PC-9 (cell line): ENCODE data around the gene ANO2. TPM values are rescaled to one million over a fixed set of nuclear protein-coding genes. Genes with fewer than 3 reads are reported as not detected.

ENCODE experiments used
- BruUV-seq: library from RNA; stranded (reverse); fragments of 400-500 nt; replicated peaks from 2 replicates; lab custom pipeline; 2021; lab: Mats Ljungman, UMichigan
- CTCF ChIA-PET: fragments of 300-600 bp; sonication (Branson Sonifier 250); formaldehyde crosslinking; loops from one replicate; lab custom pipeline; 2022; ENCODE audit warnings: antibody characterized with exemption; lab: Charles Lee
- POLR2A ChIA-PET: fragments of 300-600 bp; sonication (Branson Sonifier 250); formaldehyde crosslinking; loops from one replicate; lab custom pipeline; 2022; ENCODE audit warnings: antibody characterized with exemption; ENCODE audit not compliant: unreplicated experiment; lab: Charles Lee
- DNase-seq, 2 experiments: peaks; one replicate each; pipeline versions ENCODE4 v3.0.0 to v3.0.0-alpha.2; 2015 to 2022; ENCODE audit warnings: mixed read lengths in 1 of 2
- H2AFZ ChIP-seq: fragments of 200-600 bp; sonication (generic); 2 replicates; pipeline ENCODE4 v1.8.1; 2017; ENCODE audit warnings: antibody characterized with exemption
- H3F3A ChIP-seq: fragments of 200-600 bp; sonication (generic); 2 replicates; pipeline ENCODE4 v1.8.1; 2017; ENCODE audit warnings: antibody characterized with exemption, mild to moderate bottlenecking, low read depth; ENCODE audit not compliant: insufficient read depth
- H3K27ac ChIP-seq: fragments of 200-600 bp; sonication (generic); 2 replicates; pipeline ENCODE4 v1.6.1; 2016; ENCODE audit warnings: mixed run types
- H3K27me3 ChIP-seq: fragments of 200-600 bp; sonication (generic); 2 replicates; pipeline ENCODE4 v1.6.1; 2016; ENCODE audit warnings: low read depth, mixed run types; ENCODE audit not compliant: insufficient read depth
- H3K36me3 ChIP-seq: fragments of 200-600 bp; sonication (generic); 2 replicates; pipeline ENCODE4 v1.6.1; 2016; ENCODE audit warnings: low read depth, mixed run types
- H3K4me1 ChIP-seq: fragments of 200-600 bp; sonication (generic); replicated peaks from 2 replicates; pipeline ENCODE4 v1.6.1; 2016; ENCODE audit warnings: mixed run types; ENCODE audit not compliant: insufficient read depth
- H3K4me2 ChIP-seq: fragments of 200-600 bp; sonication (generic); 2 replicates; pipeline ENCODE4 v1.6.1; 2017; ENCODE audit warnings: mixed run types
- H3K4me3 ChIP-seq: fragments of 200-600 bp; sonication (generic); 2 replicates; pipeline ENCODE4 v1.6.1; 2016; ENCODE audit warnings: mixed run types
- H3K79me2 ChIP-seq: fragments of 200-600 bp; sonication (generic); 2 replicates; pipeline ENCODE4 v1.6.1; 2017; ENCODE audit warnings: low read depth, mixed run types
- H3K9me2 ChIP-seq: fragments of 200-600 bp; sonication (generic); 2 replicates; pipeline ENCODE4 v1.8.1; 2017; ENCODE audit warnings: mild to moderate bottlenecking; ENCODE audit not compliant: insufficient read depth
- H3K9me3 ChIP-seq: fragments of 200-600 bp; sonication (generic); 2 replicates; pipeline ENCODE4 v1.8.1; 2016; ENCODE audit warnings: low read depth; ENCODE audit not compliant: insufficient read depth
- H4K20me1 ChIP-seq: fragments of 200-600 bp; sonication (generic); 2 replicates; pipeline ENCODE4 v1.8.1; 2017; ENCODE audit not compliant: insufficient read depth
- EZH2 ChIP-seq: fragments of 200-600 bp; sonication (generic); IDR thresholded peaks from 2 replicates; pipeline ENCODE4 v1.8.0; 2017; ENCODE audit warnings: antibody characterized with exemption, low read depth
- intact Hi-C: fragments of 100-400 bp; cut with micrococcal nuclease; formaldehyde crosslinking; loops from one replicate; pipeline ENCODE4 v1.10.0; 2022; ENCODE audit not compliant: unreplicated experiment
- total RNA-seq: library from RNA; stranded (reverse); gene quantifications from 2 replicates; pipeline ENCODE4 v1.2.3, GENCODE V29; 2021
- TF ChIP-seq, protein P1 (sequence below): fragments of 200-600 bp; sonication (generic); conservative IDR thresholded peaks from 2 replicates; pipeline ENCODE4 v1.6.1; 2017; ENCODE audit warnings: mixed run types, antibody characterized with exemption, mild to moderate bottlenecking, moderate library complexity

The ANO2 gene
- total RNA-seq, 1 experiment from 2014 or later = not detected

- Histone ChIP-seq H3K4me3 (no peak overlapping the region), H2AFZ (no peak overlapping the region), H3K27ac (no peak overlapping the region), H3K27me3 (peaks cover 91% of the 10 kb centered on the region), H3K79me2 (no peaks in the 10 kb centered on the region), H3F3A (no peaks in the 10 kb centered on the region), H3K9me3 (no peaks in the 10 kb centered on the region), H3K4me2 (no peak overlapping the region), H3K4me1 (no peaks in the 10 kb centered on the region), H4K20me1 (no peaks in the 10 kb centered on the region), H3K36me3 (no peaks in the 10 kb centered on the region), H3K9me2 (no peaks in the 10 kb centered on the region)
- no TSS peak for BruUV-seq
- intact Hi-C loops = no loop called here
- TF ChIP-seq EZH2 = no peak
- TF ChIP-seq, protein P1, sequence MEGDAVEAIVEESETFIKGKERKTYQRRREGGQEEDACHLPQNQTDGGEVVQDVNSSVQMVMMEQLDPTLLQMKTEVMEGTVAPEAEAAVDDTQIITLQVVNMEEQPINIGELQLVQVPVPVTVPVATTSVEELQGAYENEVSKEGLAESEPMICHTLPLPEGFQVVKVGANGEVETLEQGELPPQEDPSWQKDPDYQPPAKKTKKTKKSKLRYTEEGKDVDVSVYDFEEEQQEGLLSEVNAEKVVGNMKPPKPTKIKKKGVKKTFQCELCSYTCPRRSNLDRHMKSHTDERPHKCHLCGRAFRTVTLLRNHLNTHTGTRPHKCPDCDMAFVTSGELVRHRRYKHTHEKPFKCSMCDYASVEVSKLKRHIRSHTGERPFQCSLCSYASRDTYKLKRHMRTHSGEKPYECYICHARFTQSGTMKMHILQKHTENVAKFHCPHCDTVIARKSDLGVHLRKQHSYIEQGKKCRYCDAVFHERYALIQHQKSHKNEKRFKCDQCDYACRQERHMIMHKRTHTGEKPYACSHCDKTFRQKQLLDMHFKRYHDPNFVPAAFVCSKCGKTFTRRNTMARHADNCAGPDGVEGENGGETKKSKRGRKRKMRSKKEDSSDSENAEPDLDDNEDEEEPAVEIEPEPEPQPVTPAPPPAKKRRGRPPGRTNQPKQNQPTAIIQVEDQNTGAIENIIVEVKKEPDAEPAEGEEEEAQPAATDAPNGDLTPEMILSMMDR = no peak
- ChIA-PET POLR2A (no interaction called here), CTCF (interaction anchor here (0.6 kb wide), 1 partner anchor 302 kb away, joined by 3 read pairs; no protein-coding TSS in a partner anchor)
- DNase-seq = no peak
Observed at GRCh38 chr12:5976711-5977110, 31.7 kb upstream of the ANO2 start.

DNA sequence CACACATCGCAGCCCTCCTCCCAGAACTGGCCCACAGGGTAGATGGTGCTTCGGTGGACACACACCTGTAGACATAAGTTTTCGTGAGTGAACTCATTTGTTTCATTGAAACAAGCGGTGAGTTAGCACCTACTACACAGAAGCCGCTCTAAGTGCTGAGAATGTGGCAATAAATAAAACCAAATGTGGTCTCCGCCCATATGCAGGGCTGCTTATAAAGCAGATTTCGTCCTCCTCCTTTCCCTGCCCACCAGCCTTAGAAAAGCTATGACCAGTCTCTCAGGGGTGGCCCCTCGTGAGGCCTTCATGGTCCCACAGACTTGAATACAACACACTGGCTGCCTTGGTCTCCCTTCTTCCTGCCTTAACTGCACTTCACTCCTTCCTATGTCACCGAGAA lies 31.1 kb upstream of the ANO2 start:
- Histone ChIP-seq H3K4me1 (no peaks in the 10 kb centered on the region), H4K20me1 (no peaks in the 10 kb centered on the region), H3K9me2 (no peaks in the 10 kb centered on the region), H3F3A (no peaks in the 10 kb centered on the region), H3K4me2 (no peak overlapping the region), H3K27me3 (peaks cover 91% of the 10 kb centered on the region), H2AFZ (no peak overlapping the region), H3K27ac (no peak overlapping the region), H3K79me2 (no peaks in the 10 kb centered on the region), H3K36me3 (no peaks in the 10 kb centered on the region), H3K9me3 (no peaks in the 10 kb centered on the region), H3K4me3 (no peak overlapping the region)
- no peak for TF ChIP-seq EZH2
- BruUV-seq = no TSS peak
- no peak for DNase-seq
- intact Hi-C loops = no loop called here
- CTCF ChIA-PET = interaction anchor here (0.6 kb wide), 1 partner anchor 303 kb away, joined by 3 read pairs; no protein-coding TSS in a partner anchor
- POLR2A ChIA-PET = no interaction called here

DNA sequence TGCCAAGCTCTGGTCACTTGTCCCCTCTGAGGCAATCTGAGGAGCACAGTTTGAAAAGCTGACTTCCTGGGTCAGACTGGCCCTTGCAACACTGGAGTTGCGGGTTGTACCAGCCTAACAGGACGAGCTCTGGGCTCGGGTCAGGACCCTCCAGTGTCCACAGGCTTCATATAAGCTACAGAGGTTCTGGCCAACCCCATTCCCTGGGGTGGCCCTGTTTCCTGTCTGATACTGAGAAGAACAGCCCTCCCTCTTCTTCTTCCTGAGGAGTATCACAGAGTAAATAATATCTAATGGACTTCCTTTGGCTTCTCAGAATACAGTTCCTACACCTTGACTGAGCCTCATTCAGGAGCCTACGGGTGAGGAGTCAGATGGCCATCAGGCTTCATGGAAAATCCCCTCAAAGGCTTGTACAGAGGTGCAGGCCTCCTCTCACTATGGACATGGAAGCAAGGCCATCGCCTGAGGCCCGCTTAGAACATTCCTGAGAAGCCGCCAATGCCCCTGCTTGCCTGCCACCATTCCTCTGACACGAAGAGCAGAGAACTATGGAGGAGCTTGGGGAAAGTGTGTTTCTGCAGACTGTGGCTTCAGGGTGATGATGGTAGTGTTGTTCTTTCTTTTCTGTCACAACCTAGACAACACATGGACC lies 28.5 kb upstream of the ANO2 start:
- Histone ChIP-seq H3K27me3 (peaks cover 96% of the 10 kb centered on the region), H3K79me2 (no peaks in the 10 kb centered on the region), H3F3A (no peaks in the 10 kb centered on the region), H3K27ac (no peak overlapping the region), H3K4me1 (no peaks in the 10 kb centered on the region), H4K20me1 (no peaks in the 10 kb centered on the region), H3K9me2 (no peaks in the 10 kb centered on the region), H3K4me2 (no peak overlapping the region), H2AFZ (no peak overlapping the region), H3K36me3 (no peaks in the 10 kb centered on the region), H3K4me3 (no peak overlapping the region), H3K9me3 (no peaks in the 10 kb centered on the region)
- no TSS peak for BruUV-seq
- intact Hi-C loops = no loop called here
- no peak for DNase-seq
- CTCF ChIA-PET = no interaction called here
- no peak for TF ChIP-seq EZH2
- TF ChIP-seq, protein P1 = no peak
- POLR2A ChIA-PET = no interaction called here

DNA sequence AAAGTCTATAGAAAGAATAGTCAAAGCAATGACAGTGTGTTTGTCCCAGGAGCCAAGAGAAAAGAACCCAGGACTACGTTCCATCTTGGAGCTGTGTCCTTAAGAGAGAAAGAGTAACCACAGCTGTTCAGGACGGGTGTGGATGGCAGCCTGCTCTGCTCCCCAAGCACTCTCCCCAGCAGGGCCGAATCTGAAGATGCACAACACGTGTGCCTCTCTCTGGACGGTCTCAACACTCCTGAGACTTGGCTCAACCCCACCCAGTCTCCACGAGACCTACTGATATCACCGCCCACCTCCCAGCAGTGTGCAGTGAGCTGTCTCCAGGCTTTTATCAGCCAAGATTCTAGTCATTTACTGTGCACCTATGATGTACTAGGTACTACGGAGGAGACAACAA lies 27.3 kb upstream of the ANO2 start:
- TF ChIP-seq EZH2 = no peak
- TF ChIP-seq, protein P1 = no peak
- Histone ChIP-seq H3K4me3 (no peak overlapping the region), H4K20me1 (no peaks in the 10 kb centered on the region), H3K9me2 (no peaks in the 10 kb centered on the region), H3K27ac (no peak overlapping the region), H3K79me2 (no peaks in the 10 kb centered on the region), H3K4me2 (no peak overlapping the region), H2AFZ (no peak overlapping the region), H3K4me1 (no peaks in the 10 kb centered on the region), H3K27me3 (peaks cover 100% of the 10 kb centered on the region), H3K9me3 (no peaks in the 10 kb centered on the region), H3K36me3 (no peaks in the 10 kb centered on the region), H3F3A (no peaks in the 10 kb centered on the region)
- intact Hi-C loops = no loop called here
- BruUV-seq = no TSS peak
- ChIA-PET CTCF (no interaction called here), POLR2A (no interaction called here)
- no peak for DNase-seq
